ENCODE results near the gene AGTRAP. TPM values are rescaled to one million over a fixed set of nuclear protein-coding genes. Genes with fewer than 3 reads are reported as not detected.

The AGTRAP gene
- total RNA-seq, 1 donor from 2014 or later = 25.1 TPM

DNA sequence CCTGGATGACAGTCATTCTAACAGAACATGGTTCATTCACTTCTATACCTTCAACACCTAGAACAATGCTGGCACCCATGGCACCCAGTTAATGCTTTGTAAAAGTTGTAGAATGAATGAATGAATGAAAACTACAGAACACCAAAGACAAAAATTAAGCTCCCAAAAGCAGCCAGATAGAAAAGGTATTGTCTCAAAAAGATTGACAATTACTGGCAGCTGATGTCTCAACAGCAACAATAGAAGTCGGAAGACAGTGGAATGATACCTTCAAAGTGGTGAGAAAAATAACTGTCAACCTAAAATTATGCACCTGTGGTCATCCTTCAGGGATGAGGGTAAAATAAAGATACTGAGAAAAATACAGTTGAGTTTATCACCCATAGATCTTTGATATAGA, 21.1 kb downstream of the AGTRAP start:
- DNase-seq (ENCODE audit: low spot score) = no peak
- TF ChIP-seq, protein P1, sequence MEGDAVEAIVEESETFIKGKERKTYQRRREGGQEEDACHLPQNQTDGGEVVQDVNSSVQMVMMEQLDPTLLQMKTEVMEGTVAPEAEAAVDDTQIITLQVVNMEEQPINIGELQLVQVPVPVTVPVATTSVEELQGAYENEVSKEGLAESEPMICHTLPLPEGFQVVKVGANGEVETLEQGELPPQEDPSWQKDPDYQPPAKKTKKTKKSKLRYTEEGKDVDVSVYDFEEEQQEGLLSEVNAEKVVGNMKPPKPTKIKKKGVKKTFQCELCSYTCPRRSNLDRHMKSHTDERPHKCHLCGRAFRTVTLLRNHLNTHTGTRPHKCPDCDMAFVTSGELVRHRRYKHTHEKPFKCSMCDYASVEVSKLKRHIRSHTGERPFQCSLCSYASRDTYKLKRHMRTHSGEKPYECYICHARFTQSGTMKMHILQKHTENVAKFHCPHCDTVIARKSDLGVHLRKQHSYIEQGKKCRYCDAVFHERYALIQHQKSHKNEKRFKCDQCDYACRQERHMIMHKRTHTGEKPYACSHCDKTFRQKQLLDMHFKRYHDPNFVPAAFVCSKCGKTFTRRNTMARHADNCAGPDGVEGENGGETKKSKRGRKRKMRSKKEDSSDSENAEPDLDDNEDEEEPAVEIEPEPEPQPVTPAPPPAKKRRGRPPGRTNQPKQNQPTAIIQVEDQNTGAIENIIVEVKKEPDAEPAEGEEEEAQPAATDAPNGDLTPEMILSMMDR (IDR thresholded peaks at IDR 0.05; ENCODE audit: unreplicated experiment) = no peak
- Mint-ChIP-seq H3K9me3 (ENCODE audit: unreplicated experiment) (no peaks in the 10 kb centered on the region), H3K4me3 (ENCODE audit: unreplicated experiment) (no peak overlapping the region), H3K36me3 (ENCODE audit: low read depth, unreplicated experiment) (no peaks in the 10 kb centered on the region), H3K27ac (ENCODE audit: unreplicated experiment) (no peak overlapping the region), H3K27me3 (ENCODE audit: unreplicated experiment) (peaks cover 14% of the 10 kb centered on the region), H3K4me1 (ENCODE audit: unreplicated experiment) (peaks cover 7% of the 10 kb centered on the region)

DNA sequence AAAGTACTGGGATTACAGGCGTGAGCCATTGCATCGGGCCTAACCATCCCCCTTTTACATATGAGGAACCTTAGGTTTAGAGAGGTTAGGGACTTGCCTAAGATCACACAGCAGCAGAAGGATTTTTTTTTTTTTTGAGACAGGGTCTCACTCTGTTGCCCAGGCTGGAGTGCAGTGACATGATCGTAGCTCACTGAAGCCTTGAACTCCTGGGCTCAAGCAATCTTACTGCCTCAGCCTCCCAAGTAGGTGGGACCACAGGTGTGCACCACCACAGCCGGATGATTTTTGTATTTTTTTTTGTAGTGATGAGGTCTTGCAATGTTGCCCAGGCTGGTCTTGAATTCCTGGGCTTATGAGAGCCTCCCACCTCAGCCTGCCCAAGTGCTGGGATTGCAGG, 23.9 kb downstream of the AGTRAP start:
- Mint-ChIP-seq H3K9me3 (ENCODE audit: unreplicated experiment) (no peaks in the 10 kb centered on the region), H3K4me3 (ENCODE audit: unreplicated experiment) (no peak overlapping the region), H3K27me3 (ENCODE audit: unreplicated experiment) (peaks cover 24% of the 10 kb centered on the region), H3K4me1 (ENCODE audit: unreplicated experiment) (no peaks in the 10 kb centered on the region), H3K27ac (ENCODE audit: unreplicated experiment) (no peak overlapping the region), H3K36me3 (ENCODE audit: low read depth, unreplicated experiment) (no peaks in the 10 kb centered on the region)
- no peak for DNase-seq (ENCODE audit: low spot score)
- TF ChIP-seq, protein P1 (IDR thresholded peaks at IDR 0.05; ENCODE audit: unreplicated experiment) = no peak

DNA sequence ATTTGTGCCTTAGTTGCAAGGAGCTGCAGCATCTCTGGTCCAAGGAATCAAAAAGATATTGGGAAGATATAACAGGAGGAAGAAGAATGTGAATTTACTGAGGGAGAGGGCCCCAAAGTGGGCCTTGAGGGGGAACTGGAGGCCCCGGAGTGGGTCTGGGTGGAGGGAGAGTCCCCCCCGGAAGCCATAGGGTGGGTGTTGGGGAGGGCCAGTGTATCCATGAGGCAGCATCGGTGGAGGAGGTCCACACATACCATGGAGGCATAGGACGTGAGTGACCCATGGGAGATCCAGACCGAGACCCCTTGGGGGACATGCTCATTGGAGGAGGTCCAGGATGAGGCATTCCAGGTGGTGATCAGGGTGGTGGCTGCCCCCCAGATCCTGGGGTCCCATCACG, 25.3 kb downstream of the AGTRAP start:
- no peak for DNase-seq (ENCODE audit: low spot score)
- H3K9me3 Mint-ChIP-seq (ENCODE audit: unreplicated experiment) = no peaks in the 10 kb centered on the region
- no peak overlapping the region for H3K4me3 Mint-ChIP-seq (ENCODE audit: unreplicated experiment)
- H3K27me3 Mint-ChIP-seq (ENCODE audit: unreplicated experiment) = peaks cover 24% of the 10 kb centered on the region
- no peaks in the 10 kb centered on the region for H3K36me3 Mint-ChIP-seq (ENCODE audit: low read depth, unreplicated experiment)
- TF ChIP-seq, protein P1 (IDR thresholded peaks at IDR 0.05; ENCODE audit: unreplicated experiment) = no peak
- no peak overlapping the region for H3K27ac Mint-ChIP-seq (ENCODE audit: unreplicated experiment)
- H3K4me1 Mint-ChIP-seq (ENCODE audit: unreplicated experiment) = no peaks in the 10 kb centered on the region

DNA sequence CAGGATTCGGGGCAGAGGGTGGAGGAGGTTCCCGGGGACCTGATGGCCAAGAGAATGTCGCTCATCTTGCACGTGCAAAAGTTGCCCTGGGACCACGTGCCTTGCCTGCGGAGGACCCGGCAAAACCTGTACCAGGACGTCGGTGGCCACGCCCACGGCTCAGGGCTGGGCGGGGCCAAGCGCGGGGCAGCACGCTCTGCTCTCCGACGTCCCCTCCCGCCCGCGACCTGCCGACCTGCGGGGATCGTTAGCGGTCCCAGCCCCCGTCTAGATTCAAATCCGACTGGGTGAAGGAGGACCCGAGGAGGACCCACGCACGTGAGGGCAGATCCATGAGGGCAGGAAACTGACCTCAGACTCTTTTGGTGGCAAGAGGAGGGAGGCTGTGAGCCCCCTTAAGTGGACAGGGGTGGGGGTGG, 26.1 kb downstream of the AGTRAP start, which contains the start of gene C1orf167:
C1orf167 (plus strand) TSS at position 206 of the 419 bp plus-strand sequence. CDS start 2,208 bp downstream, outside the sequence.
- Mint-ChIP-seq H3K36me3 (ENCODE audit: low read depth, unreplicated experiment) (no peaks in the 10 kb centered on the region), H3K4me1 (ENCODE audit: unreplicated experiment) (no peaks in the 10 kb centered on the region), H3K9me3 (ENCODE audit: unreplicated experiment) (no peaks in the 10 kb centered on the region), H3K27me3 (ENCODE audit: unreplicated experiment) (peaks cover 24% of the 10 kb centered on the region), H3K4me3 (ENCODE audit: unreplicated experiment) (no peak within 1 kb of the TSS), H3K27ac (ENCODE audit: unreplicated experiment) (no peak within 1 kb of the TSS)
- TF ChIP-seq, protein P1 (IDR thresholded peaks at IDR 0.05; ENCODE audit: unreplicated experiment) = no peak
- DNase-seq (ENCODE audit: low spot score) = no peak

DNA sequence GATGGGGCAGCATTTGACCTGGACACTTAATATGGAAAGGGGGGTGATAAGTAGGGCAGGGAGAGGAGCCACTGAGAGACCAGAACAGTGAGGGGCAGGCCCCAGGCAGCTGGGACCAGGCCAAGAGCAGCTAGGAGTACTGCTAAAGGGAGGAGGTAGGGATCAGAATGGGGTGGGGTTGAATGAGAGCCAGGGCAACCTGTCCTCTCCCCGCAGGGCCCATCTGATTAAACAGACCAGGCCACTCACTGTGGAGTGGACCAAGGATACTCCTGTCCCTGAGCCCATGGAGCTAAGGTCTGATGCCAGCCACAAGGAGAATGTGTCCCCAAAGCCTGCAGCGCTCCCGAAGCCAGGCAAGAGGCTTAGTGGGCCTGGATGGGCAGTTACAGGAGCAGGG, 28.2 kb downstream of the AGTRAP start:
- DNase-seq (ENCODE audit: low spot score) = no peak
- Mint-ChIP-seq H3K4me1 (ENCODE audit: unreplicated experiment) (no peaks in the 10 kb centered on the region), H3K27me3 (ENCODE audit: unreplicated experiment) (peaks cover 26% of the 10 kb centered on the region), H3K9me3 (ENCODE audit: unreplicated experiment) (no peaks in the 10 kb centered on the region), H3K27ac (ENCODE audit: unreplicated experiment) (no peak overlapping the region), H3K4me3 (ENCODE audit: unreplicated experiment) (no peak overlapping the region), H3K36me3 (ENCODE audit: low read depth, unreplicated experiment) (no peaks in the 10 kb centered on the region)
- TF ChIP-seq, protein P1 (IDR thresholded peaks at IDR 0.05; ENCODE audit: unreplicated experiment) = no peak

Measured in endothelial cell (in vitro differentiated cells).